Measurements from ENCODE around the gene EGFL6. TPM values are rescaled to one million over a fixed set of nuclear protein-coding genes. Genes with fewer than 3 reads are reported as not detected.

The EGFL6 gene
- polyA plus RNA-seq, 1 of the 3 experiments (the other 2 are of a cell fraction) = 0.25 TPM

DNA sequence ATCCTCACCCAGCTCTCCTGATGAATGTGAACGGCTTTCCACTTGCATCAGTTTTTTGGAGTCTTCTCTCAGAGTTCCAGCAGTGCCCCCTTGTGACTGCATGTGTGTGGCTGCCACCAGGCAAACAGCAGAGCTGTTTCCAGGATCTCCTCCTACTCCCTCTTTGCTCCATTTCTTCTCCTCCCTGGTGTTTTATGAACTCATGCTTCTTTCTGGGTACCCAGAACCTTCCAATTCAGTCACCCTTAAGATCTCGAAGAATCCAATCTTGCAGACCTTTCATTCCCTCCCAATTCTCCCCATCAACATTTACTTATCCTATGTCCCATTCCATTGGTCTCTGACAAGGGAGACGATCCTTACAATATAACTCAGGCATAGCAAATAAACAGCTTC is 76.8 kb downstream of the EGFL6 start:
- ChIA-PET CTCF (interaction anchor here (0.6 to 3.2 kb wide), 22 partner anchors 11 to 697 kb away, joined by 3 to 46 read pairs (median 4); partner anchors contain the start of gene GEMIN8), POLR2A (no interaction called here)
- Histone ChIP-seq H3K36me3 (replicated peaks in 1 of 2; ENCODE audit: control insufficient read depth in 1 of 2, insufficient read depth in 2 of 2, low read length in 1 of 2) (no peaks in the 10 kb centered on the region), H3K27me3 (ENCODE audit: insufficient read depth) (no peaks in the 10 kb centered on the region), H2AFZ (ENCODE audit: low read depth) (no peak overlapping the region), H3K79me2 (ENCODE audit: insufficient read depth) (no peaks in the 10 kb centered on the region), H3K9me3 (no peaks in the 10 kb centered on the region), H3K9me2 (no peaks in the 10 kb centered on the region), H3K9ac (no peak overlapping the region), H3K4me2 (no peak overlapping the region), H3F3A (replicated peaks; ENCODE audit: insufficient read depth) (peaks cover 10% of the 10 kb centered on the region), H3K4me3 (ENCODE audit: low read depth in 2 of 2, low read length in 1 of 2) (no peak overlapping the region), H4K20me1 (ENCODE audit: insufficient read depth) (no peaks in the 10 kb centered on the region), H3K27ac (ENCODE audit: low read depth in 2 of 2, low read length in 1 of 2) (no peak overlapping the region), H3K4me1 (ENCODE audit: control insufficient read depth in 1 of 2, insufficient read depth in 2 of 2, low read depth in 1 of 2, low read length in 1 of 2) (no peaks in the 10 kb centered on the region)
- WGBS (ENCODE audit: low lambda C conversion rate) = 40% methylated on average over 3 of the region's 3 CpGs
- peak; percentile 40 for DNase-seq
- TF ChIP-seq, protein P1, sequence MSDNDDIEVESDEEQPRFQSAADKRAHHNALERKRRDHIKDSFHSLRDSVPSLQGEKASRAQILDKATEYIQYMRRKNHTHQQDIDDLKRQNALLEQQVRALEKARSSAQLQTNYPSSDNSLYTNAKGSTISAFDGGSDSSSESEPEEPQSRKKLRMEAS (IDR thresholded peaks at IDR 0.05; ENCODE audit: low read depth) = no peak
- TF ChIP-seq SIN3A (IDR thresholded peaks at IDR 0.05; ENCODE audit: borderline replicate concordance, low read depth, low read length) = no peak
- TF ChIP-seq NRF1 (IDR thresholded peaks at IDR 0.05; ENCODE audit: low read depth, low read length) = no peak
- TF ChIP-seq SMC3 (IDR thresholded peaks at IDR 0.05; ENCODE audit: low read depth, low read length) = peak; percentile 84
- TF ChIP-seq FOXJ3 (CRISPR knock-in tag; IDR thresholded peaks at IDR 0.05) = no peak
- TF ChIP-seq, protein P2, sequence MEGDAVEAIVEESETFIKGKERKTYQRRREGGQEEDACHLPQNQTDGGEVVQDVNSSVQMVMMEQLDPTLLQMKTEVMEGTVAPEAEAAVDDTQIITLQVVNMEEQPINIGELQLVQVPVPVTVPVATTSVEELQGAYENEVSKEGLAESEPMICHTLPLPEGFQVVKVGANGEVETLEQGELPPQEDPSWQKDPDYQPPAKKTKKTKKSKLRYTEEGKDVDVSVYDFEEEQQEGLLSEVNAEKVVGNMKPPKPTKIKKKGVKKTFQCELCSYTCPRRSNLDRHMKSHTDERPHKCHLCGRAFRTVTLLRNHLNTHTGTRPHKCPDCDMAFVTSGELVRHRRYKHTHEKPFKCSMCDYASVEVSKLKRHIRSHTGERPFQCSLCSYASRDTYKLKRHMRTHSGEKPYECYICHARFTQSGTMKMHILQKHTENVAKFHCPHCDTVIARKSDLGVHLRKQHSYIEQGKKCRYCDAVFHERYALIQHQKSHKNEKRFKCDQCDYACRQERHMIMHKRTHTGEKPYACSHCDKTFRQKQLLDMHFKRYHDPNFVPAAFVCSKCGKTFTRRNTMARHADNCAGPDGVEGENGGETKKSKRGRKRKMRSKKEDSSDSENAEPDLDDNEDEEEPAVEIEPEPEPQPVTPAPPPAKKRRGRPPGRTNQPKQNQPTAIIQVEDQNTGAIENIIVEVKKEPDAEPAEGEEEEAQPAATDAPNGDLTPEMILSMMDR (IDR thresholded peaks at IDR 0.05) = peak; percentile 83
- TF ChIP-seq YY1 (IDR thresholded peaks at IDR 0.05; ENCODE audit: low read depth) = no peak
- TF ChIP-seq, protein P3, sequence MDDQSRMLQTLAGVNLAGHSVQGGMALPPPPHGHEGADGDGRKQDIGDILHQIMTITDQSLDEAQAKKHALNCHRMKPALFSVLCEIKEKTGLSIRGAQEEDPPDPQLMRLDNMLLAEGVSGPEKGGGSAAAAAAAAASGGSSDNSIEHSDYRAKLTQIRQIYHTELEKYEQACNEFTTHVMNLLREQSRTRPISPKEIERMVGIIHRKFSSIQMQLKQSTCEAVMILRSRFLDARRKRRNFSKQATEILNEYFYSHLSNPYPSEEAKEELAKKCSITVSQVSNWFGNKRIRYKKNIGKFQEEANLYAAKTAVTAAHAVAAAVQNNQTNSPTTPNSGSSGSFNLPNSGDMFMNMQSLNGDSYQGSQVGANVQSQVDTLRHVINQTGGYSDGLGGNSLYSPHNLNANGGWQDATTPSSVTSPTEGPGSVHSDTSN (IDR thresholded peaks at IDR 0.05) = no peak
- no peak for TF ChIP-seq CHD2 (IDR thresholded peaks at IDR 0.05; ENCODE audit: low read length, partially characterized antibody)
- peak; percentile 73 for TF ChIP-seq RAD21 (IDR thresholded peaks at IDR 0.05; ENCODE audit: low read length)
- TF ChIP-seq RCOR1 (IDR thresholded peaks at IDR 0.05; ENCODE audit: low read length) = no peak
- no peak for TF ChIP-seq FOXM1 (IDR thresholded peaks at IDR 0.05; ENCODE audit: low read depth)
- no peak for TF ChIP-seq ELF1 (IDR thresholded peaks at IDR 0.05)
- TF ChIP-seq POLR2AphosphoS5 (IDR thresholded peaks at IDR 0.05; ENCODE audit: low read depth, low read length) = no peak
- TF ChIP-seq RXRA (IDR thresholded peaks at IDR 0.05; ENCODE audit: borderline replicate concordance, low read depth) = no peak
- TF ChIP-seq, protein P4, sequence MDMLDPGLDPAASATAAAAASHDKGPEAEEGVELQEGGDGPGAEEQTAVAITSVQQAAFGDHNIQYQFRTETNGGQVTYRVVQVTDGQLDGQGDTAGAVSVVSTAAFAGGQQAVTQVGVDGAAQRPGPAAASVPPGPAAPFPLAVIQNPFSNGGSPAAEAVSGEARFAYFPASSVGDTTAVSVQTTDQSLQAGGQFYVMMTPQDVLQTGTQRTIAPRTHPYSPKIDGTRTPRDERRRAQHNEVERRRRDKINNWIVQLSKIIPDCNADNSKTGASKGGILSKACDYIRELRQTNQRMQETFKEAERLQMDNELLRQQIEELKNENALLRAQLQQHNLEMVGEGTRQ (IDR thresholded peaks at IDR 0.05; ENCODE audit: borderline replicate concordance, low read depth, low read length) = no peak

Data from SK-N-SH (cell line).